HG02798 (cell line): ENCODE results near the gene CNNM1.

Source experiments
- ATAC-seq: cut with Tn5 transposase; IDR thresholded peaks from one replicate; pipeline ENCODE4 v1.9.1; 2021; ENCODE audit warnings: mild to moderate bottlenecking; ENCODE audit not compliant: unreplicated experiment, poor library complexity

Gene CNNM1

GRCh38 chr10:99369126-99369525 is 40.0 kb downstream of the CNNM1 start:
- no peak for ATAC-seq

GRCh38 chr10:99369551-99369950 is 40.4 kb downstream of the CNNM1 start:
- ATAC-seq: no peak

GRCh38 chr10:99370993-99371392 is 41.8 kb downstream of the CNNM1 start:
- ATAC-seq: peak; percentile 95

GRCh38 chr10:99372546-99373271 is 43.6 kb downstream of the CNNM1 start:
- no peak for ATAC-seq

- no peak for ATAC-seq
Observed at GRCh38 chr10:99374526-99374925, 45.4 kb downstream of the CNNM1 start.

- ATAC-seq: no peak
Observed at GRCh38 chr10:99374972-99375371, 45.8 kb downstream of the CNNM1 start.

- no peak for ATAC-seq
Observed at GRCh38 chr10:99375426-99375825, 46.3 kb downstream of the CNNM1 start.

- no peak for ATAC-seq
Observed at GRCh38 chr10:99382176-99382575, 53.0 kb downstream of the CNNM1 start.

GRCh38 chr10:99387071-99387470 is 57.9 kb downstream of the CNNM1 start:
- ATAC-seq: no peak

GRCh38 chr10:99387541-99387940 is 58.4 kb downstream of the CNNM1 start:
- ATAC-seq: no peak

- no peak for ATAC-seq
Observed at GRCh38 chr10:99389729-99390480, 60.7 kb downstream of the CNNM1 start.

- no peak for ATAC-seq
Observed at GRCh38 chr10:99391346-99391745, 62.2 kb downstream of the CNNM1 start.

- ATAC-seq: no peak
Observed at GRCh38 chr10:99393036-99393435, 63.9 kb downstream of the CNNM1 start.

GRCh38 chr10:99393683-99394082 is 64.5 kb downstream of the CNNM1 start:
- no peak for ATAC-seq

GRCh38 chr10:99394256-99394655 is 65.1 kb downstream of the CNNM1 start:
- ATAC-seq: no peak

- no peak for ATAC-seq
Observed at GRCh38 chr10:99394761-99395386, 65.7 kb downstream of the CNNM1 start.

- ATAC-seq: no peak
Observed at GRCh38 chr10:99395750-99396445, 66.7 kb downstream of the CNNM1 start.

- ATAC-seq: no peak
Observed at GRCh38 chr10:99396471-99396870, 67.3 kb downstream of the CNNM1 start.

GRCh38 chr10:99399664-99400063 is 70.5 kb downstream of the CNNM1 start:
- no peak for ATAC-seq

- no peak for ATAC-seq
Observed at GRCh38 chr10:99403674-99404073, 74.5 kb downstream of the CNNM1 start.

- no peak for ATAC-seq
Observed at GRCh38 chr10:99406149-99406548, 77.0 kb downstream of the CNNM1 start.
